ENCODE measurements around the gene IGF2BP1.
"Not testable (repeated sequence)": the region's sequence is repeated elsewhere in the genome, so short reads cannot be mapped to it uniquely, and the experiment has no call there.

IGF2BP1 gene

DNA sequence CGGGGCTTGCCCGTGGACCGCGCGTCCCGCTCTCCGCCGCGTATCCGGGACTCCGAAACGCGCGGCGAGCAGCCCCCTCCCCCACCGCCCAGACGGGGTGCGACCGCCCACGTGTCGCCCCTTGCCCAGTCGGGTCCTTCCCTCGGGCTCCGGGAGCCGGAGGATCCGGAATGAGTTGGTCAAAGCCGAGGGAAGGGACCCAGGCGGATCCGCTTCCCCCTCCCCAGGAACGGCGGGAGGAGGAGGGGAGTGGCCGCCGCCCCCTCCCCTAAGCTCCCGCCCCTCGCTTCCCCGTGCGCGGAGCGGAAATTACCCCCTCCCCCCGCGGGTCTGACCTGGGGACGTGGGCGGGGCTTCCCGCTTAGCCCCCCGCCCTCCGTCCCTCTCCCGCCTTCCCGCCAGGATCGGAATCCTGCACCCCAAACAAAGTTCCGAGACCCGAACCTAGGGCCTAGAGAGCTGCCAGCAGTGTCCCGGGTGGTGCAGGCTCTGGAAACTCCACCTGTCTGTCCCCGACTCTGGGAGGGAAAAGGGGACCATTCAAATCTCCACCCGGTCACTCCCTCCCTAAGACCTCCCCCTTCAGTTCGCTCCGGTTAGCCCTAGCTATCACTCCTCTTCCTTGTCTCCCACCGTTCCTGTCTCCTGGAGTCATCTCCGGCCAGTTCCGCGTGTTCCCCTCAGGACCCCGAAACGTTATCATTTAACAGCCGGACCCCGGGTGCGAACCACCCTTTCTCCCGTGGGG, 1.0 kb upstream of the IGF2BP1 start:
- DNase-seq (ENCODE audit: low spot score), result peak; percentile 83

- no peak for DNase-seq (ENCODE audit: low spot score)
These were observed 473 bp upstream of the IGF2BP1 start for GRCh38 chr17:48996722-48997102.

DNA sequence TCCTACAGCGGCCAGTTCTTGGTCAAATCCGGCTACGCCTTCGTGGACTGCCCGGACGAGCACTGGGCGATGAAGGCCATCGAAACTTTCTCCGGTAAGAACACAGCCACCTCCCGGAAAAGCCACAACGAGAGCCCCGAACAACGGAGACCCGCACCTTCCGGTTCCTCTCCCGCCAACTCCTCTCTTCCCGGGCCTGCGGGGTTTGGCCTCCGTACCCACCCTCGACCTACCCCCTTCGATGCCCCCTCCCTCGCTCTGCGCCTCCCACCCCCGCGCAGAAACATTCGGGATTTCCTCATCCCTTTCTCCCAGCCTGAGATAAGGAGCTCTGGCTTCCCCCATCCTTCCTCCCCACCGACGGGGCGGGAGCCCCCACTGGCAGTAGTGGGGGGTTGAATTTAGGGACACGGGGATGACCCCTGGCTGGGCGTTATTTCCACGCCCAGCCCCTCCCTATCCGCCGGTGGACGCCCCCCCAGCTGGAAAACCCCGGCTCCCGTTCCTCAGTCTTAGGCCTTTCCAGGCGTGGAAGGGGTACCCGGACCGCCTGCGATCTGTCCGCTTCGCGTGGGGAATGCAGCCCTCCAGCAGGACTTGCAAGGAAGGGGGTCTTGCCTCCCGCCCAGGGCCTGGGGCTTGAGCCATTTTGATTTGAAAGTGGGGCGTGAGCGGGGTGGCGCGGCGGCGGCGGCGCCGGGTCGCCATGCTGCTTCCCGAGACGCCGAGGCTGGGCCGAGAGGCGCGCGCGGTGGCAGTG, 822 bp downstream of the IGF2BP1 start:
- no peak for DNase-seq (ENCODE audit: low spot score)

DNA sequence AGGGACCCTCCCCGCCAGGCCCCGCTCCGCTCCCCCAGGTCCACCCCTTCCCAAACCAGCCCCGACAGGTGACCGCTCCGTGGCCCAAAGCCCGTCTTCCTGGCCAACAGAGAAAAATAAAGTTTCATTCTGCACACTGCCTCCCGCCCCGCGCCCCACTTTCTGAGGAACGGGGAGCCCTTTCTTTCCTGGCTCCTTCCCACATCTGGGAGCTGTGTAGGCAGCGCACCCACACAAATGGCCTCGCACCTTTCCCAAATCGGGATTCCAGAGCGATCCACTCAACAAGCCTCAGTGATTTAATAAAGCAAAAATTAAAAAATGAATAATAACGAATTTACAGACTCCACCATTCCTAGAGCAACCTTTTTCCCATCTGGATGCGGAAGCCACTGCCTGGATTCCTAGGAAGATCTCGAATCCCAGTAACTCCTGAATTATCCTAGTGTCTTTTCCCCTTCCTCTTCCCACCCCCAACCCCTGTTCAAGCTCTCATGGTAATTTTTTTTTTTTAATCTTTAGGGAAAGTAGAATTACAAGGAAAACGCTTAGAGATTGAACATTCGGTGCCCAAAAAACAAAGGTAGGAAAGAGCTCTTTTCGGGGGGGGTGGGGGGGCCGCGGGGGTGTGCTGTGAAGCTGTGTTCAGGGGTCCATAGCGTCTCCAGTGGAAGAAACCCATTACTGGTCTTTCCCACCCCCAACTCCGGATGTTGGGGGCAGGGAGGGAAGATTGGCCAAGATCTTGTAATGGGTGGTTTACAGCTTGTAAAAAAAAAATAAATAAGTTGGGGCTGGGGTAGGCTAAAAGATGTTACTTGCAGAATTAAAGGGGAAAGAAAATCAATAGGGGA, 1.6 kb downstream of the IGF2BP1 start:
- no peak for DNase-seq (ENCODE audit: low spot score)

- DNase-seq (ENCODE audit: low spot score), result no peak
These were observed 3.8 kb downstream of the IGF2BP1 start for GRCh38 chr17:49000943-49001342.

GRCh38 chr17:49001671-49002070, 4.5 kb downstream of the IGF2BP1 start:
- DNase-seq (ENCODE audit: low spot score), result no peak

DNA sequence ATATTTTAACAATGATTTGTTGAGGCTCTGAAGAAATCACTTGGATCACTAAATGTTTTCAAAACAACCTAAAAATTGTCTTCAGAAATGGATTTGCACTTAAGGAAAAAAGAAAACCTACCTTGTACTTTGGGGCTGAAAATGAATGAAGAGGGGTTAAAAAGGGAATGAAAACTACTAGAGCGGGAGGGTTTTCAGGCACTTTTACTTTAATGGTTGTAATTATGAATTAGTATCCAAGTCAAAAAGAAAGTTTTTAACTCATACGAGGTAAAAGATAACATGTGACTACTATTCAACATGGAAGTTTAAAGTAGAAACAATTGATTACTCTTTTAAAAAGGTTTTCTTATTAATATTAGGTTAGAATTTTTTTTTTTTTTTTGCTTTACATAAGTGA, 5.1 kb downstream of the IGF2BP1 start:
- no peak for DNase-seq (ENCODE audit: low spot score)

DNA sequence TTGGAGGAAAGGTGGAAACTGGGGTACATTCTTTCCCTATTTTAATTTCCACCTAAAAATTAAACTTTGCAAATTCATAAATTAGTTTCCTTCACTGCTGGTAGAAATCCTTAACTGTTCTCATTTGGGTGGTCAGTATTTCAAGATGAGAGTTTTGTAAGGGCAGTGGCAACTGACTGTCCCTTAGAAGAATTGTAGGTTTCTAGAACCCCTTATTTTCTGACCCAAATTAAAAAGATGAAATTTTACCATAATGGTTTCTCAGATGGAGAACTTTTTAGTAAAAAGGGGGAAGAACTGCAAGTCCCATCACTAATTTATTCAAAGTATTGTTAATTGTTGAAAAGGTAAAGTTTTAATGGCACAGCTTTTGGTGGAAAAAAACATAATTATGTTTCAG, 5.6 kb downstream of the IGF2BP1 start:
- no peak for DNase-seq (ENCODE audit: low spot score)

DNA sequence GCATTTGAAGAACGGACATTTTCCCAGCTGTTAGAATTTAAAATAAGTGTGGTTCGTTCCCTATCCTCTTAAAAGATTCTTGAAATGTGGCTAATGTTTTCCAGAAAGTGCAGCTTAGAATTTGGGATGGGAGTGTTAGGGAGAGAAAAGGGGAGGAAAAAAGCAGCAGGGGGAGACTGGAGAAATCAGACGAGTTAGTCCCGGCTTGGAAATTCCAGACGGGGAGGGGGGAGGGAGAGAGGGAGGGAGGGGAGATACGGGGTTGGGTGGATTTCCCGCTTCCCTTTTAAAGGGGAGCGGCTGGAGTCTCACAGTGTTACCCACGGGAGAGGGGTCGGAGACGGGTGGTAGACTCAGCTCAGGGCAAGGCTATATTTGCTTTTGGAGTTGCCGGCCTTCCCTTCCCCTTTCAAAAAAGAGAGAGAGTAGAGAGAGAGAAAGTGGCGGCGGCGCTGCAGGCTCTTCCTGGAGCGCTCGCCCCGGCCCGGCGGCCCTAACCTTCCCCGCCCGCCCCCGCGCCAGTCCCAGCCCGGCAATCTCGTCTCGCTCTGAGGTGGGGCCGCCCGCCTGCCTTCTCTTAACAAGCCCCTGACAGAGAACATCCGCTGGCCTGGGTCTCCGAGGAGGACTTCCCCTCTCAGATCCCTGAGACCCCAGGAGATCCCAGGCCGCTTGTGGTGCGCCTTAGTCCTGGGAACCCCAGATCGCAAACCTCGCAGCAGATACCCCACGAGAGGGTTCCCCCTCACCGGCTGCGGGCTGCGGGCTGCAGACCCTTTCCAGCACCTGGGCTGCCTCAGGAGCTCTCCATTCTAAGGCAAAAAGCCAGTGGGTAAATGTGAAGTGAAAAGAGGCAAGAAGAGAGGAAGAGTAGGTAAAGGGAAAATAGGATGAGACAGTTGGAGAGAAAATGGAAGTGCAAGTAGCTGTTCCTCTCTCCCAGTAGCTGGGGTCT, 6.6 kb downstream of the IGF2BP1 start:
- no peak for DNase-seq (ENCODE audit: low spot score)

DNA sequence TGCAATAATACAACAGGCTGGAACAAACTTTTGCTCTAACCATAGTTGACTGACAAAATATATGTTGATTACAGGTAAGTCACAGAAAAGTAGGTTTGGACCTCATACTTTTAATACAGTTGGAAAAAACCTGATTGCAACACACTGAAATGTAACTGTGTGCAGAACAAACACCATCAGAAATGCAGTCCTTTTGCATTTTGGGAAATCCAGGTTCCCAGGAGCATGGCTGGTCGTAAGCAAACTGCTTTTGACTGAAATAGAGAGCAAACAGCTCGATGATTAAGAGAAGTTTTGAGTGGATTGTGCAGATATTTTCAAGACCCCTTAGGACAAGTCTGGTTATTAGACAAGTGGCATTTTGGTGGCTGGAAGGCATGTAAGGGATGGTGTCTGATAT, 8.0 kb downstream of the IGF2BP1 start:
- no peak for DNase-seq (ENCODE audit: low spot score)

- not testable (repeated sequence) for DNase-seq (ENCODE audit: low spot score)
These were observed 11.7 kb downstream of the IGF2BP1 start for GRCh38 chr17:49008908-49009307.

- DNase-seq (ENCODE audit: low spot score), result no peak
These were observed 15.6 kb downstream of the IGF2BP1 start for GRCh38 chr17:49012769-49013255.

DNA sequence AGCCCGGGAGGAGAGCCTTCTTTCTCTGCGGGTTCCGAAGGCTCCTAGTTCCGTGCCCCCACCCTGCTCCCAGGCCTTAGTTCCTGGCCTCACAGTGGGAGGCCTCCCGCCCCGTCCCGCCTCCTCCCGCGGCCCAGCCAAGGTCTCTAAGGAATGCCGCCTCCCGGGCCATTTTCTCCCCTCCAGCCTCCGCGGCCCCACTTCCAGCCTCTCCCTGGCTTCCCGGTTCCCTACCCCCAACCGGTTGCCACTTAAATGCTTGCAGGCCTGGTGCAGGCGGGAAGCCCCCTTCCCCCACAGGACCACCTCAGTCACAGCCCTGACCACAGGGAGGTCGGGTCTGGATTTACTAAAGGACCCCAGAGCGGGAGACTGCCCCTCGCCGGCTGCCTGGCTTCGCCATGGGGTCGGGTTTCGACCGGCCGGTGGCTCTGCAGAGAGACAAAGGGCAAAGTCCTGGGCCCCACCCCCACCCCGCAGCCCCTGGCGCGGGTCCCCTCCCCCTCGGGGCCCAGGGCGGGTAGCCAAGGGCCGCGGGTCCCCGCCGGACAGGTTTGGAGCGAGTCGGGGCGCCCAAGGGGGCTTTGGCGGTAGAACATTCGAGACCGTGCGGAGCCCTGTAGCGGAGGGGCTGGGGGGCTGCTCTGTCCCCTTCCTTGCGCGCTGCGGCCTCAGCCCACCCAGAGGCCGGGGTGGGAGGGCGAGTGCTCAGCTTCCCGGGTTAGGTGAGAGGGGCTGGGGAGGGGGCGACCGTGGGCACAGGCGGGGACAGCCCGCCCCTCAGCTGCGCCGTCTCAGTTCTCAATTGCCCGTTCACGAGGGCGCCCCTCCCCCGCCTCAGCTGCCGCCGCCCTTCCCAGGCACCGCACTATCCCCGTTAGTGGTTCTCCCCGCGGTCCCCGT, 16.4 kb downstream of the IGF2BP1 start:
- DNase-seq (ENCODE audit: low spot score), result no peak

GRCh38 chr17:49015179-49015923, 18.2 kb downstream of the IGF2BP1 start:
- DNase-seq (ENCODE audit: low spot score), result no peak

DNA sequence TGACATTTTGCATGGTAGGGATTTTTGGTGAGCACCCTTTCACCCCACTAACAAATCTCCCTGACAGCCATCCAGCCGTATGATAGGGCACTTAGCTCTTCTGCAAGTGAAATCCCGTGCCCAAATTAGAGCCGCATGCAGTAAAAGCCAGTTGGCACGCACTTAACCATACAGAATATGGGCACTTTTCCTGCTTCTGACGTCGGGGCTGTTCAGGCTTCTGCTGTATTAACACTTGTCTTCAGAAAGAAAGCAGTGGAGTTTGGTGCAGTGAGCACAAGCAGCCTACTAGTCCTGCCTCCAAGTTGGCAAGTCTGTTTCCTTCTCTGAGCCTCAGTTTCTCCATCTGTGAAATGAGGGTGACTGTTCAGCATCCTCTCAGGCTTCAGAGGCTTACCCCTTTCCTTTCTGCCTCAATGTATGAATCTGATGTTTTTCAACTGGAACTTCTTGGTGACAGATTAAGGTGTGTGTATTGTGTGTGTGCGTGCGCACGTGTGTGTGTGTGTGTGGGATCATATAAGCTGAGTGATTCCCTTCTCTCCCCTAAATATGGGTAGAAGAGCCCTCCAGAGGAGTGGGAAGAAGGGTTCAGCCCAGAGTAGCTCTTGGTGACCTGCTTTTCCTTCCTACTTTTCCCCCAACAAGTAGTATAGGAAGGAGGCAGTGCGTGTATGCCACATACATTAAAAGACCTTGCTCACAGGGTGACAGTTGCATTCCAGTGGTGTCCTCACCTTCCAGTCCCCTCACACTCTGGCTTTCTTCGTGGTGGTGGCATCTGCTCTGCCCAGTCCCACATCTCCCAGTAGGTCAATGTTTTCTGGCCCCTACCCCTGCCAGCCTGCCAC, 19.0 kb downstream of the IGF2BP1 start:
- DNase-seq (ENCODE audit: low spot score), result no peak

DNA sequence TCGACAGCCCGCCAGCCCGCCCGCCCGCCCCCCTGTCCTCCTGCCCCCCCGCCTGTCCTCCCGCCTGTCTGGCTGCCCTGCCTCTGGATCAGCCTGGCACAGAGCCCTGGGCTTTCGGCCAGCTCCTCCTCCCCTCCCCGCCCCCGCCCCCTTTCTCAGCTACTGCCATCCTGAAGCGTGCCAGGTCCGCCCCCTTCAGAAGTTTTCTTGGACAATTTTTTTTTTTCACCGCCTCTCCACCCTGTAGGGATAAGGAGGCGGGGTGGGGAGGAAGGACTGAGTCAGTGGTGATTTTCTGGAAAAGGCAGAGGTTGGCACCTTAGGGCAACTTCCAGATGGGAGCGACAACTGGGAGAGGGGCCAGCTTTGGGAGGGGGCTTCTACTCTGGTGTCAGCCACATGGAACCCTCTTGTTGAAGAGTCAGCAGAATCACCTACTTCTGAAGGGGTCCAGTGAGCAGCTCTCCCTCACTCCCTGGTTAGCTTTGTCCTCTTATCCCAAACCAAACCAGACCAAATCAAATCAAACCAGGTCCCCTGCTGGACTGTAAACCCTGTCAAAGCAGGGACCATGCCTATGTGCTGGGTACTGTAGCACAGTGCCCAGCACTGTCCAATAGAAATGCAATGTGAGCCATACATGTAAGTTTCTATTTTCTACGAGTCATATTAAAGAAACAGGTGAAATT, 19.7 kb downstream of the IGF2BP1 start:
- no peak for DNase-seq (ENCODE audit: low spot score)

- DNase-seq (ENCODE audit: low spot score), result no peak
These were observed 21.0 kb downstream of the IGF2BP1 start for GRCh38 chr17:49018116-49018612.

GRCh38 chr17:49018748-49019147, 21.6 kb downstream of the IGF2BP1 start:
- no peak for DNase-seq (ENCODE audit: low spot score)

Data from cerebellar cortex (tissue), 1 donor.